NCI-H748 (cell line): ENCODE data around the gene CHST7.
"Not testable (repeated sequence)": the region's sequence is repeated elsewhere in the genome, so short reads cannot be mapped to it uniquely, and the experiment has no call there.

ENCODE experiments used
- DNase-seq: peaks from one replicate; lab custom pipeline; 2025; ENCODE audit not compliant: unreplicated experiment; lab: John Stamatoyannopoulos, UW

The CHST7 gene, protein sequence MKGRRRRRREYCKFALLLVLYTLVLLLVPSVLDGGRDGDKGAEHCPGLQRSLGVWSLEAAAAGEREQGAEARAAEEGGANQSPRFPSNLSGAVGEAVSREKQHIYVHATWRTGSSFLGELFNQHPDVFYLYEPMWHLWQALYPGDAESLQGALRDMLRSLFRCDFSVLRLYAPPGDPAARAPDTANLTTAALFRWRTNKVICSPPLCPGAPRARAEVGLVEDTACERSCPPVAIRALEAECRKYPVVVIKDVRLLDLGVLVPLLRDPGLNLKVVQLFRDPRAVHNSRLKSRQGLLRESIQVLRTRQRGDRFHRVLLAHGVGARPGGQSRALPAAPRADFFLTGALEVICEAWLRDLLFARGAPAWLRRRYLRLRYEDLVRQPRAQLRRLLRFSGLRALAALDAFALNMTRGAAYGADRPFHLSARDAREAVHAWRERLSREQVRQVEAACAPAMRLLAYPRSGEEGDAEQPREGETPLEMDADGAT

DNA sequence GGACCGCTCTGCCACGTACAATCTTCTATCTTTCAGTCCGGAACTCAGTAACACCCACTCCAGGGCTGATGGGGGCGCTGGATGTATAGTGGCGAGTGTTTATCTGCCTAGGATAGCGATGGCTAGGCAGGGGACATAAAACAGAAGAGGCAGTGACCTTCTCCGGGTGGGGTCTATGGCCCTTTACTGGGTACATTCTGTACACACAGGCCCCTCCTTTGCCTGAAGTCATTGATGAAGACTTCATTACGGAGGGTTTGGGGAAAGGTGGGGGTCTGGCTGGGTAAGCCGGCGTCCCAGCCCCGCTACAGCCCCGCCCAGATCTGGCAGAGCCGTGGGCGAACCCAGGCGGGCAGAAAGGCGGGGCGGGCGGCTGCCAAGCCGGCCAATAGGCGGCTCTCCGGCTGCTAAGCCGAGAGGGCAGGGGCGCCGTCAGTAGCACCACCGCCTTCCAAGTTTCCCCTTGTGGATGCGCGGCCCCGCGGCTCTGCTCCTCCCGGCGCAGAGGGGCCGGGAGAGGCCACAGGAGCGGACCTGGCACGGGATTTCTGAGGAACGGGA, at the start of gene CHST7:
Gene CHST7 (plus strand): TSS at position 435 of the 561 bp plus-strand sequence. CDS start 167 bp downstream, outside the sequence.
- DNase-seq, result peak; percentile 82

DNA sequence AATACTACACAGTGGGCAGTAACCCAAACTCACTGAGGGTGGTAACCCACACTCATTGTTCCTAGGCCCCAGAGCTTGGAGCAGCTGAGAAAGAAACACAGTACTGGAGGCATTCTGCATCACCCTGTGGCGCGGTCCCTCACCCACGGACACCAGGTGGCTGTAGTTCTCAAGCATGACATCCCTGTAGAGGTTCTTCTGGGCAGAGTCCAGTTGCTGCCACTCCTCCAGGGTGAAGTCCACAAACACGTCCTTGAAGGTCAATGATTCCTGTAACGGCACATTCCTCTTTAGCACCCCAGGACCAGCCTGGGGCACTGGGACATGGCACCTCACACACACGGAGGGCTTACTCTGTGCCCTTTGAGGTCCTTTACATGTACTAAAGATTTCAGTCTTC, 44.9 kb upstream of the CHST7 start:
- DNase-seq, result not testable (repeated sequence)

DNA sequence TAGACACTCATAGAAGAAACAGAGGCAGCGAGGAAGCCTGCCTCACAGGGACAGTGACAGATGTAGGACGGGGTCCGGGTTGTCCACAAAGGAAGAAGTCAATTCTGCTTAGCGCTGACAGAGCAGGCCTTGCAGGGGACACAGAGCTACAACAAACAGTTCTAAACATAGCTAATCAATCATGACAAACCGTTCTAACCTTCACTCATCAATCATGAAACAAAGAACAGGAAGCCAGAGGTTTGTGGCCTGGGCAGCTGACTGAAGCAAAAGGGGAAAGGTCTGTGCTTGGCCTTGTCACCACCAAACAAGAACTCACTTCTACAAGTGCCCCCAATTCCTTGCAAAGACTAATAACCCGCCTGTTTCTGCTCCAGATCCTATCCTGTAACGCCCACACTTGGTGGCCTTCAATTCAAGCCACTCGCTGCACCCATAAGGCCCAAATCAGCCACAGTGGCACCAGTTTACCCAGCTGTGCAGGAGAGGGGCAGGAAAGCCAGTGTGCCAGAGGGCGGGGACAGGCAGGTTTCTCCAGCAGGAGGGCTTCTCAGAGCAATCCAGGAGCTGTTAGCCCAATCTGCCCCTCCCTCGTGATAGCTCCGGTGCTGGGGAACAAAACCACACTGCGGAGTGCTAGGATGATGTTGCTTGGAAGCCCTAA, 43.7 kb upstream of the CHST7 start:
- DNase-seq, result not testable (repeated sequence)

DNA sequence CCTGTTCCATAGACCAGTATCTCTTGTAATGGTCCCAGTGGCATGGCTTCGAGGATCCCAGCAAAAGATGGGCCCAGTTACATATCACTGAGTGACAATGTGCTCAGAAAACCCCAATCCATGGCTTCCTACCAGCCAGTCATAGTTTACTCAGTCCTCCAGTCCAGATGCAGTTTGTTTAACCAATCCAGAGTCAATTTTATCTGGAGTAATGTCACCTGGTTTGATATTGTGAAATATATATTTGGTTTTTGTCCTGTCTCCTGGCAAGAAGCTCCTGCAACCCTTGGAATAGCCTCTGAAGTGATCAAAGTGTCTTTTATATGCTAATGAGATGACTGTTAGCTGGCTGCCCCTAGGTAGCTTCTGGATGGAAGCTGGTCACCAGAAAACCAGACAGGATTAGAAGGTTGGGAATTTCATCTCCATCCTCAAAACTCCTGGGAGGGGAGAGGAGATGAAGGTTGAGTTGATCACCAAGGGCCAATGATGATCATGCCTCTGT, 43.1 kb upstream of the CHST7 start:
- DNase-seq, result not testable (repeated sequence)

DNA sequence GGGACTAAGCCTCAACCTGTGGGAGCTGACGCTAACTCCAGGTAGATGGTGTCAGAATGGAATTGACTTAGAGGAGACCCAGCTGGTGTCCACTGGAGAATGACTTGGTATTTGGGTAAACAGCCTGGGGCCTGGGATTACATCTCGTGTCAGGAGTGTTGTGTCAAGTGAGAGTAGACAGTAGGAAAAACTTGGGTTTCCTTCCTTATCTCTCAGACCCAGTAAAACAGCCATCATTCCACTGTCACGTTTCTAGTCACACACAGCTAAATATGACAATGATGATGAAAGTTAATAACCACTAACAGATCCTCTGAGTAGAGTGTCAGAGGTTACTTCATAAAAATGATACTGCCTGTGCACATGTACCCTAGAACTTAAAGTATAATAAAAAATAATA, 42.1 kb upstream of the CHST7 start:
- no peak for DNase-seq

DNA sequence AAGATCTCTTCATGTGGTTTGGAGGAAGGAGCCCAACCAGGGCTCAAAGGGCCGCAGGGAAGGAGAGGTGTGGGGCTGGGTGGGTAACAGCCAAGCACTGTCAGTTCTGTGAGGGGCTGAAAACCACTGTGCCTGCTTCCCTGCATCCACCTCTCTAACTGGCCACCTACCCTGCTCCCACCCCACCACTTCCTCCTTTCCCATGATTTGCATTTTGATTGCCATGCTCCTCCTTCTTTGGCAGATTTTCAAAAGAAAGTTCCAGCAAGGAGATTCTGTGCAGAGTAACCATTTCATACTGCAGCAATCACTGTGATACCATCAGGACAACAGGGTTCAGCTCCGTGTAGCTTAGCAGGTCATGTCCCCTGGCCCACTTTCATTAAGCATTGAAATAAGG, 30.1 kb upstream of the CHST7 start:
- DNase-seq, result no peak

DNA sequence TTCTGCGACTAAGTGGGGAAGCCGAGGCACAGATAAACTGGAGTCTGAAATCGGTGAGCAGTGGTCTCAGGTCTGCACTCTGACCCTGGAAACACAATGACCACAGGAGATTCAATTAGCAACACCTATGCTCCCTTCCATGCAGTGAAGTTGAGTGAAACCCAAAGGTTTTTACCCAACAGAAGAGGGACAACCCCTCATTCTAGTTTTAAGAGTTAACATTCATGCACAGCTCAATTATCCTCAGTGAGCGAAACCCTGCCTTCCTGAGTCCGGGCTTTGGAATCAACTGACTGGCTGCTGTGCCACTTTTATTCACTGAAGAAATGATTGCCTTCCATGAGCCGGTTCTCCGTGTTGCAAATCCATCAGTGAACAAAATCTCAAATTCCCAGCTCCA, 29.0 kb upstream of the CHST7 start:
- not testable (repeated sequence) for DNase-seq

DNA sequence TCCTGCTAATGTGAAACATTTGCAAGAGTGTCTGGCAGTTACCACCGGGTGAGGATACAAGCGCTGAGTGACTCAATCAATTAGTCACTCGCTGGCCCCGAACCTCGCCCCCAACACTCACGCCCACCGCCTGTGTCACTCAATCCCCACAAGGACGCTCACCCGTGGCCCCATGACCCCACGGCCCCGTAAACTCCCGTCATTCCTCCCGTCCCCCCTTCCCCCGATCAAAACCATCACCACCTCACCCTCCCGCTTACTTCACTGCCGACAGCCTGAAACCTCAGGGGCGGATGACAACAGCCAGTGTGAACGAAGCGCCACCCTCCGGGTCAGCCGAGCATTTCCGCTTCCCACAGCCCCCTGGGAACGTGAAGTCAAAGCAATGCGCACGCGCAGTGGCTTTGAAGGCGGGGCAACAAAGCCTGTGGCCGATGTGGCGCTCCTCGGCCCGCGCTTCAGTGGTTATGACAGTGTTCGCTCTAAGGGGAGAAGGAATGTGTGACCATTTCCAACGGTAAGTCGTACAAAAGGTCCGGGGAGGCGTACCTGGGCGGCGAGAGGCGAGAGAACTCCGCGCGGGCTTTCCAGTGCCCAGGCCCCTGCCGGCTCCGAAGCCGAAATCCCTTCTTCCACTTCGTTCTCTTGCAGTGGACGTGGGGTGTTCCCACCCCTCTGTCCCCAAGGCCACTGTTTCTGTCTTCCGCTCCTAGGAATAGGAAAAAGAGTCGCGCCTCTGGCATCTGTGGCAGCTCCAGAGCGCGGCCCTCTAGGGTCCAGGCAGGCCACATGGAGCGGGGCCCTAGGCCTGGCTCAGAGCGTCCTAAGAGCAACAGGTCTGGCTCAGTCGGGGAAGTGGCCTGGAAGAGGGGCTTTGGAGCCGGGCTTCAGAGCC, 28.2 kb upstream of the CHST7 start, which contains the start of gene ZNF674:
Gene ZNF674 (minus strand): TSS at position 311 of the 895 bp plus-strand sequence. CDS start 3,334 bp downstream, outside the sequence.
- DNase-seq, result peak; percentile 92

DNA sequence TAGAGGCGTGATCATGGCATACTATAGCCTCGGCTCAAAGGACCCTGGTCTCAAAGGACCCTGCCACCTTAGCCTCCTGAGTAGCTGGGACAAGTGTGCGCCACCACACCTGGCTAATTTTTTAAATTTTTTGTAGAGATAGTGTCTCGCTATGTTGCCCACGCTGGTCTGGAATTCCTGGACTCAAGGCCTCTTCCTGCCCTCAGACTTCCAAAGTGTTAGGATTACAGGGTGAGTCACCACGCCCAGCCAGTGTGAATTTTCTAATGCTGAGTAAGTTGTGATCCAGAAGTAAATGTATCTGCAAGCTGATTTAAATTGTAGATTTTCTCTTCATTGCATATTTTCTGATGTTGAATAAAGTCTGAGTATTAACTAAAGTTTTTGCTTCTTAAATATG, 25.7 kb upstream of the CHST7 start:
- no peak for DNase-seq

DNA sequence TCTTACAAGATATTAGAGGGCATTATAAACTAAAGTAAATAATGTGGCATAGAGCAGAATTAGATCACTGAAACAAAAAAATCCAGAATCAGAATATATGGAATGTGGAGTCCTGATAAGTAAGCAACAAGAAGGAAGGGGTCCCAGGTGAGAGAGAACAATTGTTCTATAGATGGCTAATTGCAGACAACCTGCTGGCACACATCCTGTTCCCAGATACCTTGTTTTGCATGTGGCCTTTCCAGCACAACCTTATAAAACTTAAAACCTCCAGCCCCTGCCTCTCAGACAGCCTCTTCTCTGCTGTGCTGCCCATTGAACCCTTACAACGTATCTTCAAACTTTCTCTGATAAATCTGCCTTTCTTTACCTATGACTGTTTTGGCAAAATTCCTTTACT, 23.7 kb upstream of the CHST7 start:
- no peak for DNase-seq

DNA sequence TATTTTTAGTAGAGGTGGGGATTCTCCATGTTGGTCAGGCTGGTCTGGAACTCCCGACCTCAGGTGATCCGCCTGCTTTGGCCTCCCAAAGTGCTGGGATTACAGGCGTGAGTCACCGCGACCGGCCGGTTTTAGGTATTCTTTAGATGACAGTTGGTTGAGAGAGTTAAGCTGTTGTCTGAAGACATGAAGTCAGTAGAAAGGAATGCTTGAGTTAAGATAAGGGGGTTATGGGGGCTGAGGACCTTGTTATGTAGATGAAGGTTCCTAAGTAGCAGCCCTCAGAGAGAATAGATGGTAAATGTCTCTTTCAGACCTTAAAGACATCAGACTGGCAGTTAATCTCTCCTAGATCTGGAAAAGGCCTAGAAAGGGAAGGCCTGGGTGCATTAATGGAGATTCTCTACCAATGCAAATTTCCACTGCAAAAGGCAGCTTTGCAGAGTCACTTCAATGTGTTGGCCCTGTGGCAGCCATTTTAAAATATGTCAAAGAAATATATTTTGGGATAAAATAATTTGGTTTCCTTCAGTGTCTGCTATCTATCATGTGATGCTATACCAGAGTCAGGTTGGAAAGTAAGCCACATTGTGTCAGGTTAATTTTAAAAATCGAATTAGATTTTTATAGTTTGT, 22.0 kb upstream of the CHST7 start:
- DNase-seq, result no peak

DNA sequence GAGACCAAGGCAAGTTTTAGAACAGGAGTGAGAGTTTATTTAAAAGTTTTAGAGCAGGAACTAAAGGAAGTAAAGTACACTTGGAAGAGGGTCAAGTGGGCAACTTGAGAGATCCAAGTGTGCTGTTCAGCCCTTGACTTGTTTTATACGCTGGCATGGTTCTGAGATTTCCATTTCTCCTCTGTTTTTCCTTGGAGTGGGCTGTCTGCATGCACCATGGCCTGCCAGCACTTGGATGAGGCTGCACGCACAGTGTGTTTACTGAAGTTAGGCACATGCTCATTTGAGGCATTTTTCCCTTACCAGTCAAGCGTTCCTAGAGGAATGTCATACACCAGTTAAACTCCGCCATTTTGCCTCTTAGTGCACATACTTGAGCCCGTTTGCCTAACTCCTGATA, 19.6 kb upstream of the CHST7 start:
- DNase-seq, result no peak

DNA sequence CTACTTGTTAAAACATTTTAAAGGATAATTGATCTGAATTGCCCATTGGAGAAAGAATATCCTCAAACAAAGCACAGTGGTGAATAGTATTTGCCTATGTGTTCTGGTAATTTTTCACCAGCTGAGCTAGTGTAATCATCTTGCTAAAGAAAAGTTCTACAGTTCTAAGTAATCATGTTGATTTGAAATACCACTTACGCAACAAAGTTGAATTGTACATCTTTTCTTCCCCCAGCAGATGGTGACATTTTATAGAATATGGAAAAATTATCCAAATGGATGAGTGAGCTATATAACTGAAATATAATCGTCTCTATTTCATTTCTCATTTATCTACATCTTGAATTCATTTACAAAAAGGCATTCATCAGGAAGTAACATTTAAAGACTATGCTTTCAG, 18.6 kb upstream of the CHST7 start:
- DNase-seq, result peak; percentile 10

DNA sequence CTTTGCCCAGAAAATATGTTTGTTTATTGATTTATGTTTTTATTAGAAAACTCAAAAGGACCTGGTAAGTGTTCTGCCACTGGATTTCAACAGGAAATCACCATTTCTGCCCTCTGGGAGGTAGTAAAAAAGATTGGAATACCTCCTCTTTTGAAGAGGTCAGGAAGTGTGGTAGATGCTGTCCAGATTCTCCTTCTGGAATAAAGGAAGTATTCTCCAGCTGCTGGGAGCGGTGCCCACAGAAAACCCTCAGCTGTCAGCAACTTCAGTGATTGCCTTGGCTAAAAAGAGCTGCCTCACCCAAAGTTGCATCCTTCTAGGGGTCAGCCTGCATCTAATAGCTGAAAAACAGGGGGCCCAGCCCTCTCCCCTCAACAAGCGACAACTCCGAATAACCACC, 14.5 kb upstream of the CHST7 start:
- no peak for DNase-seq

DNA sequence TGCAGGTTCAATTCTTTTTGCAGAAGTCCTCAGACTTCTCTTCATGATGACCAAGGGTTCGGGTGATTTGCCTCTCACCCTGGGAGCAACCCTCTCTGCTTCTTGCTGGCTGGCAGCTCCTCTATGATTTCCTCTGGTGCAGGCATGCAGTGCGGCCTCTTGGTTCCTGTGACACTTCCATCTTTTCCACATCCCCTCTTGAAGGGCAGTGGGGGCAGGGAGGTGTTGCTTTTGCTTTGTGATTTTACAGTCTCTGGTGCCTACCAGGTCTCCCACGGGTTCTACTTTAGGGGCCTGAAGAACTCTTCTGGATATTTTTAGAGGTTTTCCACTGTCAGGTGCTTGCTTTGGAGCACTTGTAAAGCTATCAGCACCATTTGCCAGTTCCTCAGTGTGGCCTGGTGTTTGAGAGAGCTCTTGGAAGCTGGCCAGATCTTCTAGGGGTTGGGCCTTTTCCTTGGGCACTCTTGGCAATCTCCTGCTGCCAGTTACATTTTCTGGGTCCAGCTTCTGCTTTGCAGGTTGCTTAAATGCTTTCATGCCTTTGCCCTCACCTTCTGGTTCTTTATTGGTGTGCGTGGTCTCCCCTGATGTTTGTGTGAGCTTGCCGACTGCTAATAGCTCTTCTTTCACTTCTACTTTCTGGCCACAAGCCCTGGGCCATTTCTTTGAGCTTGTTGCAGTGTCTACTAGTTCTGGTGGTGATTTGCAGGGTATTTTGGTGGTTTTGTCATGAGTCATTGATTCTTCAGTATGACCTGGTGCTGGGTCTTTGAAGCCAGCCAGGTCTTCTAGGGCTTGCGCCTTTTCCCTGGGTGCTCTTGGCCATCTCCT, 11.5 kb upstream of the CHST7 start:
- no peak for DNase-seq

DNA sequence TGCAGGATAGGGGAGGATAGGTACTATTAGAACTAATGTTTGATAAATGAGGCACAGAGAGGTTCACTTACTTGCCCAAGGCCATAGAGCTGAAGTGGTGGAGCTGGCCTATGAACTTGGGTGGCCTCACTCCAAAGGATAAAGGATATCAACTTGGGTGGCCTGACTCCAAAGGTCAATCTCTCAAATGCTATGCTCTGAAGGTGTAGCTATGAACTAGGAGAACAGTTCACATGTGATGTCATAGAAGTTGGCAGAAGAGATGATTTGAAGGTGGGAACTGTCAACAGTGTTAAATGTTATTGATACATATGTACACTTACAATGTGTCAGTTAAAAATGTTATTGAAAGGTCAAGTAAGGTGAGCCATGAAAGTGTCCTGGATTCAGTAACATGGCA, 6.2 kb upstream of the CHST7 start:
- DNase-seq, result no peak

DNA sequence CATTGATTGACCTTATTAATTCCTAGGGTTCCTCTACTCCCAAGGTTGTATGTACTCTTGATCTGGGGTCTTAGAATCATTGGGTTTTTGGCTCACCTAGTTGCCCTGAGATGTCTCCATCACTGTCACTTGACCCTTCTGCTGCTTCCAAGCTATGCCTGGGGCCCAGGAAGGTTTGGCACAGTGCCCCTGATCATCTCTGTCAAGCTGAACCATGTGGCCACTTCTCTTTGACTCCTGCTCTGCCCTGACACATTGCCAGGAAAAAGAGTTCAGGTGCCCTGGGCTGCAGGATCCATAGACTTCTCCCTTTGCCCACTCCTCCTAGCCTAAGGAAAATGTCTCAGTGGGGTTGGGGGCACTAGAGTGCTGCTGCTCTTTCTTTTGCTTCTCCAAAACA, 3.9 kb upstream of the CHST7 start:
- no peak for DNase-seq

DNA sequence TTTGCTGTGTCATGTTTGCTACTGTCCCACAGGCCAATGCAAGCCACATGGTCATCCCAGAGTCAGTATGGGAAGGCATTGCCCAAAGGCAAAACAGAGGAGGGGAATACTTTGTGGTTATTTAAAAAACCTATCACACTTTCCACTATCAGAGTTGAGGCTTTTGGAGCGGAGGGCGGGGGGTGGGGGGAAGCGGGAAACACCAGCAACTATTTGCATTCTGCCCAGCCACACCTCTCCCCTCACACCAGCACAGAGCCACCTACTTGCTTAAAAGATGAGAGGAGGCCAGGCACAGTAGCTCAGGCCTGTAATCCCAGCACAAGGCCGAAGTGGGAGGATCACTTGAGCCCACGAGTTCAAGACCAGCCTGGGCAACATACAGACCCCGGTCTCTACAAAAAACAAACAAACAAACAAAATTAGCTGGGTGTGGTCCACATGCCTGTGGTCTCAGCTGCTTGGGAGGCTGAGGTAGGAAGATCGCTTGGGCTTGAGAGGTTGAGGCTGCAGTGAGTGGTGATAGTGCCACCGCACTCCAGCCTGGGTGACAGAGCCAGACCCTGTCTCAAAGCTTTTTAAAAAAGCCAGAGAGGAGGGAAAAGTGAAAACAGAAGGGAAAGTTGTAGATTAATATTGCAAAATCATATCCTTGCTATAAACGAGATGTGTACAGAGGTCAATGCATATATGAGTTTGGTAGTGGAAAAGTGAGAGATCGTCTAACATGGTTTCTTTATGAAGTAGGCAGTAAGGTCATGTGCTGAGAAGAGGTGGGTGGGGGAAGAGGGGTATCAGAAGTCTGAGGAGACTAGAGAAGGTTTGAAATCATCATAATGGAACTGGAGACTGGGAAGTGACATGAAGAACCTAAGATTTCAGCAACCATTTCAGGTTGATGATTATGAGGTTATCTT, 1.9 kb upstream of the CHST7 start:
- DNase-seq, result no peak
